NCI-H510A treated with DMSO at 0.1 percent for 48 hours (cell line): ENCODE measurements around the gene LGALS3BP.
"Not testable (repeated sequence)": the region's sequence is repeated elsewhere in the genome, so short reads cannot be mapped to it uniquely, and the experiment has no call there.

ENCODE experiments used
- DNase-seq: peaks from one replicate; lab custom pipeline; 2025; lab: John Stamatoyannopoulos, UW

LGALS3BP gene

DNA sequence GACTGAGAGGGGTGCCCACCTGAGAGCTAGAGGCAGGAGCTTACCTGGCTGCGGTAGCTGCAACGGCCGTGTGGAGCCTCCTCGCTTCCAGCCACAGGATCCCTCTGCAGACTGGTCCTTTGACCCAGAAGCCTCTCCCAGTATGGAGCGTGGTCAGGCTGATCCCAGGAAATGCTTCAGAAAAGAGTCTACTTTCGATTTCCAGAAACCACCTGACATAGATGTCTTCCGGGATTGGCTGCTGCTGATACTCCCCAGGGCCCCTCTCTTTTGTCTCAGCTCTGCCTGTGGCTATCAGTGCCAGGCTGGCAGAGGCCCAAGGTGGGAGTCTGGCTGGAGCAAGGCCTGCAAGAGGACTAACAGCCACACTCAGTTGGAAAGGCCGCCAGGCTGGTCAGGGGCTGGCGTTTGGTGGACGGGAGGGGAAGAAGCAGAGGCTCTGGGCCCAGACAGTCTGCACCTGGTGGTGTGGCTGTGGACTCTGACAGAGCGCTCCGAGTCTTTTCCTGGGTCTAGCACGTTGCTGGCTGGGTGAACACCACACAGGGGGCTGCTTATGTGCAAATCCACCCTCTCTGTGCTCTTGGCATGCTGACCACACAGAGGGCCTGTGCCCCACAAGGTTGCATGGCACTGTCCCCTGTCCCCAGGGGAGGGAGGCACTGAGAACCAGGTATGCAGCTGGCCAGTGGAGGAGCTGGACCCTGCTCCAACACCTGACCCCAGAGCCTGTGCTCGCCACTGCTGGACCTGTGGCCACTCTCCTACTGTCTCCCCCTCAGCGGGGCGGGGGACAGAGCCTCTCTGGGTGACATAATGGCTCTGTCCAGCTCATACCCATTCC is at the start of gene LGALS3BP:
Gene LGALS3BP, minus strand, starts transcription at position 144 of the 844 bp plus-strand sequence. CDS start 2,732 bp downstream, outside the sequence.
- peak; percentile 98 for DNase-seq

- DNase-seq: no peak
These were observed 49.0 kb upstream of the LGALS3BP start for GRCh38 chr17:79028496-79029326.

- DNase-seq: no peak
These were observed 48.3 kb upstream of the LGALS3BP start for GRCh38 chr17:79027925-79028491.

DNA sequence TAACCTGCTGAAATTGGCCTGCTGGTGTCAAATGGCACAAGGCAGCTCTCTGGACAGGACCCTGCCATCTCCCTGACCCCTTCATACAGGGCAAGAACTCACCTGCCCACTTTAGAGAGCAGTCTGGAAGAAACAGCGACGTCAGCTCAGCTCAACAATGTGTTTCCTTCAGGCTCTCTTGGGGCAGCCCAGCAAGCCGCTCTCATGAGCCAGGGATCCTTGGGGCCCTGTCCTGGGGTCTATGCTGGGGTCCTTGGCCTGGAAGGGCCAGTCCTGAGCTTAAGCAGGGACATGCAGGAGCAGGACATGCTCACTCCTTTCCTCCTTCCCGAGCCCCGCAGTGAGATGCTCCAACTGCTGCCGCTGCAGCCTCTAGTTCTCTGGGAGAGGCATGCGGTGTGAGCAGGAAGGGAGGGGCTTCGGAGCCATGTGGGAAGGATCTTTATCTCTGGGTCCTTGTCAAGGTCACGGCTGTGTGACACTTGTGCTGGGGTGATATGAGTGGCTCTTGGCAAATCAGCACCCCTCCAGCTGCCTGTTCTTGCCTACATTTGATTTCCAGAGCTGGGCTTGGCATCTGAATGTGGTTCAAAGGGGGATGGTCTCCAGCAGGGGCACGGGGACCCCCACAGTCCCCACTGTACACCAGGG is 47.7 kb upstream of the LGALS3BP start:
- no peak for DNase-seq

DNA sequence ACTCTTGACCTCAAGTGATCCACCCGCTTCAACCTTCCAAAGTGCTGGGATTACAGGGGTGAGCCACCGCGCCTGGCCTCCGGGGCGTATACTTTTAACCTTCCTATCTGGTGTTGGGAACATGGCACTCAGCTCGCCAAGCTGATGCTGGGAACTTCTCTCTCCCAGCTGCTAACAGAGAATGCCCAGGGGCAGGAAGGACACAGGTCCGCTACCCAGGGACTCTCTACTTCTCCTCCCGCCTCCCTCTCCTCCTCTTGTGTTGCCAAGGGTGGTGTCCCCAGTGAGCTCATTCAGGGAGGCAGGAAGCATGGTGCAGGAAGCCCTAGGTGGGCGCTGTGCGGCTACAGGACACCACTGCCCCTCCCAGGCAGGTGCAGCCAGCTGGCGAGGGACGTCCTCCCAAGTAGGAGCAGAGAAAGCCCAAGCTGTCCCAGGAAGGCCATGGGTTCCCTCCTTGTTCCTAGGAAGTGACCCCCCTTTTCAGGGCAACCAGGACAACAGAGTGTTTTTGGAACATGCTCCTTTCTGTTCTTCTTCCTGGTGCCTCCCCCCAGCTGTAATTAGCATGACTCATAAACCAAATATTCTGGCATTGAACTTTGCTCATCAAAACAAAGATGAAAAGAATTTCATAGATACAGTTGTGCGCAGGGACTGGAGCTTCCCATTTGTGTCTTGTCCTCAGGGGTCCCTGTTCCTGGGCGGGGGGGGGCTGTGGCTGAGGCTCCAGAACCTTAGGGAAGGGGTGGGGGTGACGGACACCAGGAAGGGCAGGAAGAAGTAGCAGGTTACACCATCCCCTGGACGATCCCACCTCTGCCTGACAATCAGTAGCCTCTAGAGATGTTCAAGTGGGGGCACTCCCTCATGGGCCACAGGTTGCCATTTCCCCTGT is 46.9 kb upstream of the LGALS3BP start:
- DNase-seq: no peak

- no peak for DNase-seq
These were observed 45.4 kb upstream of the LGALS3BP start for GRCh38 chr17:79024901-79025737.

GRCh38 chr17:79023886-79024771 is 44.4 kb upstream of the LGALS3BP start, which contains the start of gene C1QTNF1:
TSS of gene C1QTNF1 (plus strand) at chr17:79024169. CDS start at chr17:79043969, 19,800 bp downstream.
- DNase-seq: peak; percentile 25

- no peak for DNase-seq
These were observed 43.5 kb upstream of the LGALS3BP start for GRCh38 chr17:79023180-79023705.

DNA sequence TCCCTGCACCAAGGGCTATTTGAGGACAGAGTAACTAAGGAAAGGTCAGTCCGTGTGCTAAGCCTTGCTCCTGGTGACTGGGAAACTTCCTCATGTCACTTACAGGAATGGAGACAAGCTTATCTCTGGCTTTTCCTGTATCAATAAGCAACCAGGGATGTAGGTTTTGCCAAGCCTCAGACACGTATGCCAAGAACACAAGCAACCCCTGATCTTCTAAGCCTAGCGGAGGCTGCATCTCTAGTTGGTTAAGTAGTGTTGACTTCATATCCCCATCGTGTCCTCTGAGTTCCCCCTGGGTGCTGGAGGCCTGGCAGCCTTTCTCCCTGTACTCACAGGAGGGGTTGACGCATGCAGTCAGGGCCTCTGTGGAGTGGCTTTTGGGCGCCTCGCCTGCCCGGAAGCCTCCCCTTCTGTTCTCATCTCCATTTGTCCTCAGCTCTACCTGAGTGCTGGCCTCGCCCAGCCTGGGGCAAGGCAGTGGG is 42.8 kb upstream of the LGALS3BP start:
- no peak for DNase-seq

DNA sequence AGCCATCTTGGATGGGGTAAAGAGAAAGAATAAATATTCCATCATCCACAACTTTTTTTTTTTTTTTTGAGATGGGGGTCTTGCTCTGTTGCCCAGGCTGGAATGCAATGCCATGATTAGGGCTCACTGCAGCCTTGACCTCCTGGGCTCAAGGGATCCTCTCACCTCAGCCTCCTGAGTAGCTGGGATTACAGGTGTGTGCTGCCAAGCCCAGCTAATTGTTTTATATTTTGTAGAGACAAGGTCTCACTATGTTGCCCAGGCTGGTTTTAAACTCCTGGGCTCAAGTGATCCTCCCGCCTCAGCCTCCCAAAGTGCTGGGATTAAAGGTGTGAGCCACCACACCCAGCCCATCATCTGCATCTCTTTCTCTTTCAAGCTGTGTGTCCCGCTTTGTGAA is 42.2 kb upstream of the LGALS3BP start:
- DNase-seq: not testable (repeated sequence)

- DNase-seq: no peak
These were observed 41.0 kb upstream of the LGALS3BP start for GRCh38 chr17:79020631-79021301.

DNA sequence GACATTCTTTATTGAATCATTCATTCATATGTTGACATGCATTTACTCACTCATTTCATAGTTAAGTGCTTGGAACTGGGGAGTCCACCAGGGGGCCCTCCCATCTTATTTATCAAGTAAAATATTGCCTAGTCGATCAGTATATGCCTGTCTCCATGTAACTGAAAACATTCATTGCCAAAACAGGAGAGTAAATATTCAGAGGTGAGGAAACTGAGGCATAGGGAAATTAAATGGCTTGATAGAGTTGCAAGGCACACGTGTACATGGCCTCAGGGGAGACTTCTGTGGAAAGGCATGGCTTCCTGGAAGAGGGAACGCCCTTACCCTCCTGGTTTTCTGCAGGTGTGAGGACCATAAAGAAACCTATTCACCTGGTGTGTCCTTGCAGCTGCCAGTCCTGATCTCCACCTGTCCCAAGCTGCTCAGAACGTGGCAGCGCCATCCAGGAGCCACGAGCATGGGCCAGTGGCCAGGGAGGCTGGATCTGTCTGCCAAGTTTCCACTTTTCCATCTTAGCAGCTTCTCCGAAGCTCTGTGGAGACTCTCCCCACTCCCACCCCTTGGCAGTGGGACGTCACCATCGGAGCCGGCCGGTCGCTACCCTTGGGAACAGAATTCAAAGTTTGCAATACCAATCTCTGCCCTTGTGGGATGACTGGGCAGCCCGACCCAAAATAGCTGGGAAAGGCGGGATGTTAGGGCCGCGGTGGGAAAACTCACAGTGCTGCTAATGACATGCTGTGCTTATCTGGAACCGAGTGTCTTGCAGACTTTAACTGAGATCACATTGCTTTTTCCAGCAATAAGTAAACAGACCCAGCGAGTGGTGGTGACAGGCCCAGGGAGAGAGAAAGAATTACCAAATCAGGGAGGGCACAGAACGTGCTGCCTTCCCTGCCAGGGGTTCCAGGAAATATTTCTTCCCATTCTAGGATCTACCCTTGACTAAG is 40.2 kb upstream of the LGALS3BP start:
- DNase-seq: no peak

DNA sequence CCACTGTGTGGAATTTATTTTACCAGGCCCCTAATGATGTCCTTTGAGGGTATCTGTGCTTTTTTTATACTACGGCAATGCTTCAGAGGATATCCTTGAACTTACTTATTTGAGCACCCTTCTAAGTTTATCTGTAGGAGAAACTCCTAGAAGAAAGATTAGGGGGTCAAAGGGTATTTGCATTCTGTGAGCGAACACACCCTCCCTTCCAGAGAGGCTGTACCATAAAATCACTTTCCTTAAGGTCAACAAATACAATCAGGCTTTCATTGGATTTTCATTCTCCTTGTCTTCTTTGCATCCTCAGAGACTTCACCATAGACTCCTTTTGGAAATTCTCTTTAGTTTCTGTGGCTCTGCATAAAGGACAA is 39.5 kb upstream of the LGALS3BP start:
- no peak for DNase-seq

DNA sequence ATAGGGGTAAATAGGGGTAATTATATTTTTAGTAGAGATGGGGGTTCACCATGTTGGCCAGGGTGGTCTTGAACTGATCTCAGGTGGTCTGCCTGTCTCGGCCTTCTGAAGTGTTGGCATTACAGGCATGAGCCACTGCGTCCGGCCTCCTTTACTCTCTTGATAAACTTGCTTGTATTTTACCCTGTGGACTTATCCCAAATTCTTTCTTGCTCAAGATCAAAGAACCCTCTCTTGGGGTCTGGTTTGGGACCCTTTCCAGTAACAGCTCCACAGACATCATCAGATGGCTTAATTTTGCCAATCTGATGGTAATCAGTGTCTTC is 38.6 kb upstream of the LGALS3BP start:
- DNase-seq: no peak

DNA sequence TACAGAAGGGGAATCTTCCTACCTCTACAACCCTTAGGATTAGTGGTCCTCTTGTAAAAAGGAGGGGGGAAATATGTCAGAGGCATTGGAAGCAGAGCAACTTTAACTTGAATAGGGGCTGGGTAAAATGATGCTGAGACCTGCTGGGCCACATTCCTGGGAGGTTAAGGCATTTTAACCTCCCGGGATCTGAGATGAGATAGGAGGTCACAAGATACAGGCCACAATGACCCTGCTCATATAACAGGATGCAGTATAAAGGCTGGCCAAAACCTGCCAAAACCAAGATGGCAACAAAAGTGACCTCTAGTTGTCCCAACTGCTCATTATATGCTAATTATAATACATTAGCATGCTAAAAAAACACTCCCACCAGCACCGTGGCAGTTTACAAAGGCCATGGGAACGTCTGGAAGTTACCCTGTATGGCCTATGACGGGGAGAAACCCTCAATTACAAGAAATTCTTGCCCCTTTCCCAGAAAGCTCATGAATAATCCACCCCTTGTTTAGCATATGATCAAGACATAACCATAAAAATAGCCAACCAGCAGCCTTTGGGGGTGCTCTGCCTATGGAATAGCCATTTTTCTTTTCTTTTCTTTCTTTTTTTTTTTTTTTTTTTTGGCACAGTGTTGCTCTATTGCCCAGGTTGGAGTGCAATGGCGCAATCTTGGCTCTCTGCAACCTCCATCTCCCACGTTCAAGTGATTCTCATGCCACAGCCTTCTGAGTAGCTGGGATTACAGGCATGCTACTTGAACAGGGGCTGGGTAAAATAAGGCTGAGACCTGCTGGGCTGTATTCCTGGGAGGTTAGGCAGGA is 38.0 kb upstream of the LGALS3BP start:
- no peak for DNase-seq

DNA sequence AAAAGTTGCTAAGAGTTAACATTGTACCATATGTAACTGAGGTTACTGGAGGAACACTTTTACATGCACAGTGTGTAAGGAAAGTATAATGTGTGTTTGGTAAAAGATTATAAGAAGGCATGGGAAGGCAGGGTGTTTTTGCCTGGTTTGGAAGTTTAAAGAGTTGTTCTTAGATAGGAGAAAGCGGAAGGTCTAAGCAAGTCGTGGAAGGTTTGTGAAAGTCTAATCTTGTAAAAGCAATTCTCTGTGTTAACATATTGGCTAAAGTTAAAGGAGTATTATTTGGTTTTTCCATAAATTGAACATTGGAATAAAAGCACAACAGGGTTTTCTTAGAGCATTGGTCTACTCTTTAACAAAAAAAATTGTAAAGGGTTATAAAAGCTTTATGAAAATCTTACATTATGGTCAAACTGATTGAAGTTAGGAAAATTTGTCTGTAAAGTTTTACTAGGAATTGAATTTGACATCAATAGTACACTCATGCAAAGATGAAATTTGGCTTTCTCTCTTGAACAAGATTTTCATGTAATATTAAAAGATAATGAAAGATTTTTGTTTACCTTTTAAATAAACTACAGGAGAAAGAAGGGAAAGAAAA is 34.5 kb upstream of the LGALS3BP start:
- DNase-seq: no peak
